OCI-LY3 (cell line): Measurements from ENCODE around the gene ZFP69B.

Experiments
- EZH2phosphoT487 ChIP-seq: fragments of 200-600 bp; shearing (Covaris generic); IDR thresholded peaks from 2 replicates; pipeline ENCODE4 v1.6.1; 2018; ENCODE audit warnings: antibody characterized with exemption, mixed run types, low read depth
- TF ChIP-seq, protein P1 (sequence below): fragments of 200-600, 300-600 bp; sonication (generic); IDR thresholded peaks from 2 replicates; pipeline ENCODE4 v1.5.1; 2014; ENCODE audit warnings: antibody characterized with exemption, low read length, low read depth

DNA sequence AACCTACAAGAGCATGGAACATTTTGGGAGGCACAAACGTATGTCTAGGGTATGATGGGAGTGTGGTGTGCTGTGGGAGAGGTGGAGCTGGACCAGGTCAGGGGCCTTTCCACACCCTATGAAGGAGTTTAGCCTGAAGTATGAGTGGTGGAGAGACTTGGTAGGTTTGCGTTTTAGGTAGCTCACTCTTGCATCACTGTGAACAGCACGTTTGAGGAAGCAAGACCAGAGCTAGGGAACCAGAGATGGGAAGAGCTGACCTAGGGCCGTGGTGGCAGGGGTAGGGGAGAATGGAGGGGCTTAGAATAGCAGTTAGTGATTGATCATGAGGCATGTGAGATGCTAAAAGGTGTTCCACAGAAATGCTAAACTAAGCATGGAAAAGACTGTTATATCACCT, 25.1 kb upstream of the ZFP69B start:
- TF ChIP-seq, protein P1, sequence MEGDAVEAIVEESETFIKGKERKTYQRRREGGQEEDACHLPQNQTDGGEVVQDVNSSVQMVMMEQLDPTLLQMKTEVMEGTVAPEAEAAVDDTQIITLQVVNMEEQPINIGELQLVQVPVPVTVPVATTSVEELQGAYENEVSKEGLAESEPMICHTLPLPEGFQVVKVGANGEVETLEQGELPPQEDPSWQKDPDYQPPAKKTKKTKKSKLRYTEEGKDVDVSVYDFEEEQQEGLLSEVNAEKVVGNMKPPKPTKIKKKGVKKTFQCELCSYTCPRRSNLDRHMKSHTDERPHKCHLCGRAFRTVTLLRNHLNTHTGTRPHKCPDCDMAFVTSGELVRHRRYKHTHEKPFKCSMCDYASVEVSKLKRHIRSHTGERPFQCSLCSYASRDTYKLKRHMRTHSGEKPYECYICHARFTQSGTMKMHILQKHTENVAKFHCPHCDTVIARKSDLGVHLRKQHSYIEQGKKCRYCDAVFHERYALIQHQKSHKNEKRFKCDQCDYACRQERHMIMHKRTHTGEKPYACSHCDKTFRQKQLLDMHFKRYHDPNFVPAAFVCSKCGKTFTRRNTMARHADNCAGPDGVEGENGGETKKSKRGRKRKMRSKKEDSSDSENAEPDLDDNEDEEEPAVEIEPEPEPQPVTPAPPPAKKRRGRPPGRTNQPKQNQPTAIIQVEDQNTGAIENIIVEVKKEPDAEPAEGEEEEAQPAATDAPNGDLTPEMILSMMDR: no peak
- no peak for TF ChIP-seq EZH2phosphoT487
